ENCODE data around the gene CYB5A. TPM values are rescaled to one million over a fixed set of nuclear protein-coding genes. Genes with fewer than 3 reads are reported as not detected.

The CYB5A gene
- total RNA-seq, 4 donors from 2014 or later: 232 to 490 (median 267) TPM

DNA sequence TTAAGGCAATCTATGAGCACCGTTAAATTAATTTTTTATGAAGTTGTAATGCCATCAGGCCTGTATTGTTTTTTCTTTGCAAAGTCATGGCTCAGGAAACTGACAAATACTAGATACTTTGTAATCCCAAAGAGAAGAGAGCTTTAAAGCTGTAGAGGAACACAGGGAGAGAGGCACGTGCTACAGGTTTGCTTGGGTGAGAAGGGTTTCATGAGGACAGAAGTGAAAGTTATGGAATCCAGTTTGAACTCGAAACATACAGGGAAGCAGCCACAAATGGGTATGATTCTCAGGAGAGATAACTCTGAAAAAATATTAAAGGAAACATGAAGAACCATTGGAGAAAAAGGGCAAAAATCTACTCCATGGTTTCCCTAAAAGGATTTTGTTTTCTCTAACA is 49.8 kb downstream of the CYB5A start:
- no peak for DNase-seq (ENCODE audit: low spot score in 2 of 2)
- H3K9me3 ChIP-seq: no peaks in the 10 kb centered on the region
- no peaks in the 10 kb centered on the region for H3K36me3 ChIP-seq
- no peak overlapping the region for H3K4me3 ChIP-seq
- TF ChIP-seq, protein P1, sequence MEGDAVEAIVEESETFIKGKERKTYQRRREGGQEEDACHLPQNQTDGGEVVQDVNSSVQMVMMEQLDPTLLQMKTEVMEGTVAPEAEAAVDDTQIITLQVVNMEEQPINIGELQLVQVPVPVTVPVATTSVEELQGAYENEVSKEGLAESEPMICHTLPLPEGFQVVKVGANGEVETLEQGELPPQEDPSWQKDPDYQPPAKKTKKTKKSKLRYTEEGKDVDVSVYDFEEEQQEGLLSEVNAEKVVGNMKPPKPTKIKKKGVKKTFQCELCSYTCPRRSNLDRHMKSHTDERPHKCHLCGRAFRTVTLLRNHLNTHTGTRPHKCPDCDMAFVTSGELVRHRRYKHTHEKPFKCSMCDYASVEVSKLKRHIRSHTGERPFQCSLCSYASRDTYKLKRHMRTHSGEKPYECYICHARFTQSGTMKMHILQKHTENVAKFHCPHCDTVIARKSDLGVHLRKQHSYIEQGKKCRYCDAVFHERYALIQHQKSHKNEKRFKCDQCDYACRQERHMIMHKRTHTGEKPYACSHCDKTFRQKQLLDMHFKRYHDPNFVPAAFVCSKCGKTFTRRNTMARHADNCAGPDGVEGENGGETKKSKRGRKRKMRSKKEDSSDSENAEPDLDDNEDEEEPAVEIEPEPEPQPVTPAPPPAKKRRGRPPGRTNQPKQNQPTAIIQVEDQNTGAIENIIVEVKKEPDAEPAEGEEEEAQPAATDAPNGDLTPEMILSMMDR (IDR thresholded peaks at IDR 0.05): no peak
- TF ChIP-seq POLR2A (IDR thresholded peaks at IDR 0.05) (no peak), EP300 (IDR thresholded peaks at IDR 0.05) (no peak)
- H3K27me3 ChIP-seq: no peaks in the 10 kb centered on the region
- H3K27ac ChIP-seq: no peak overlapping the region
- no peaks in the 10 kb centered on the region for H3K4me1 ChIP-seq
- WGBS, 2 donors: 72 to 76% methylated on average over 3 of the region's 3 CpGs

DNA sequence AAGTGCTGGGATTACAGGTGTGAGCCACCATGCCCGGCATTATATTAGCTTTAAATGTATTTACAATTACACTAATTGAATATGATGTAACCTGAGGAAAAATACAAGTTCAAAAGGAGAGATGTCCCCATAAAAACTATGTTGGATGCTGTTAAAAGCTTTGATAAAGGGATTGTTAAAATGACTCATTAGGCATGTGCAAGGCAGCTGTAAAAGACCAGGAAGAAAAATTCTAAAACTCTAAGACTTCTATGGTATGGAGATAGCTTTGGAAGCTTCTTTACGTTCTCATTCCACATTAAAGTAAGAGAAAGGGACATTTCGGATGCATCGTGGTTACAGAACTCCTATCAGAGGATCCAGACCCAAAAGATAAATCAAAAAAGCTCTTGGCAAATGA is 50.3 kb downstream of the CYB5A start:
- WGBS, 2 donors: 91 to 92% methylated on average over 4 of the region's 4 CpGs
- TF ChIP-seq, protein P1 (IDR thresholded peaks at IDR 0.05): no peak
- TF ChIP-seq POLR2A (IDR thresholded peaks at IDR 0.05): no peak
- TF ChIP-seq EP300 (IDR thresholded peaks at IDR 0.05): no peak
- Histone ChIP-seq H3K36me3 (no peaks in the 10 kb centered on the region), H3K4me1 (peaks cover 0 to under 1% (median 0%) of the 10 kb centered on the region in 4 donors), H3K4me3 (no peak overlapping the region), H3K27ac (no peak overlapping the region), H3K27me3 (no peaks in the 10 kb centered on the region), H3K9me3 (no peaks in the 10 kb centered on the region)
- no peak for DNase-seq (ENCODE audit: low spot score in 2 of 2)

DNA sequence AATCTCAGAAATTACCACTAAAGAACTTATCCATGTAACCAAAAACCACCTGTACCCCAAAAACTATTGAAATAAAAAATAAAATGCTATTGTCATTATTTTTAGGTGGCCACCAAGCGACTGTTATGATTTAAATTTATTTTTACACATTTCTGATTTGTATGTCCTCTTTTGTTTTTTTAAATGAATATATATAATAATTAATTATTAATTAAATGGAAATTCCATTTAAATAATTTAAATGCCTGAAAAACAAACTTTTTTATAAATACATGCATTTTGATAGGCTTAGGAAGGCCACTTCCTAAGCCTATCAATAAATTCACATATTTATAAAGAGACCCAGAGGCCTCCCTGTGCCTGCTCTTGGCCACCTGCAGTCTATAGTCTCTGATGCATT is 52.2 kb downstream of the CYB5A start:
- Histone ChIP-seq H3K4me1 (peaks cover 0 to 19% (median 12%) of the 10 kb centered on the region in 4 donors), H3K27me3 (no peaks in the 10 kb centered on the region), H3K27ac (no peak overlapping the region), H3K9me3 (no peaks in the 10 kb centered on the region), H3K36me3 (no peaks in the 10 kb centered on the region), H3K4me3 (no peak overlapping the region)
- no peak for TF ChIP-seq EP300 (IDR thresholded peaks at IDR 0.05)
- TF ChIP-seq, protein P1 (IDR thresholded peaks at IDR 0.05): no peak
- no peak for TF ChIP-seq POLR2A (IDR thresholded peaks at IDR 0.05)
- no peak for DNase-seq (ENCODE audit: low spot score in 2 of 2)
- 94 to 99% methylated on average over 1 of the region's 1 CpG for WGBS, 2 donors

DNA sequence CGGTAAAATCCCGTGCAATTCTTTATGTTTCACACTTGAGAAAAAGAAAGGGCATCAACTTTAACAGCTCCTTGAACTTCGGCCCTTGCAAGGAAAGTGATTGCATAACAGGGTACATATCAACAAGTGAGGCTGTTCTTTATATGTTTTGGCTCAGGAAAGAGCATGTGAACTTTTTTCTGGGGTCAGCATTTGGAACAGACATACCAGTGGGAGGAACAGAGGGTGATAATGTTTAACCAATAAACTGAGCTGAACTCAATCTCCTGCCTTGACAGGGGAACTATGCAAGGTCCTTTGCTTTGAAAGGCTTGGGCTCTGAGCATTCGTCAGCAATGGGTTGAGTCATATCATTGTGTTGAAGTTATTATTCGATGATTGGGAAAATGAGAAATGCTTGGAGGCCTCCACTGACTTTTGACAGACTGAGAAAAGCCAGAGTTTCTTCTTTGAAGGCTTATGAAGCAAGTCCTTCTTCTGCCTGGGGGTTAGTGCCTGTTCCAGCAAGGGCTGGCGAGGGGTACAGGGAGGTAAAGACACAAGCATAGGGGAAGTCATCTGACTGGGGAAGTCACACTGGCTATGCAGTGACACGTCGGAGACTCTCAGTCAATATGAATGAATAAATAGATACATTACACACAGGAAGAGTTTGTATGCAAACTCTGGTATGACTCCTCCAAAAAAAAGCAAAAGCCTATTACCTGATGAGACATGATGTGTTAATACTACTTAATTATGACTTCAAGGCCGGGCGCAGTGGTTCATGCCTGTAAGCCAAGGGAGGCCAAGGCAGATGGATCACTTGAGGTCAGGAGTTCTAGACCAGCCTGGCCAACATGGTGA is 57.2 kb downstream of the CYB5A start:
- 33 to 42% methylated on average over 10 of the region's 10 CpGs for WGBS, 2 donors
- Histone ChIP-seq H3K4me1 (peaks cover 4 to 35% (median 15%) of the 10 kb centered on the region in 4 donors), H3K27me3 (no peaks in the 10 kb centered on the region), H3K27ac (peak overlapping the region; percentile 72 to 94 (median 84)), H3K4me3 (no peak overlapping the region), H3K36me3 (no peaks in the 10 kb centered on the region), H3K9me3 (no peaks in the 10 kb centered on the region)
- TF ChIP-seq, protein P1 (IDR thresholded peaks at IDR 0.05): no peak
- TF ChIP-seq POLR2A (IDR thresholded peaks at IDR 0.05) (no peak), EP300 (IDR thresholded peaks at IDR 0.05) (peak; percentile 36 to 96)
- peak in 1 of 2 donors; percentile 63 for DNase-seq (ENCODE audit: low spot score in 2 of 2)

DNA sequence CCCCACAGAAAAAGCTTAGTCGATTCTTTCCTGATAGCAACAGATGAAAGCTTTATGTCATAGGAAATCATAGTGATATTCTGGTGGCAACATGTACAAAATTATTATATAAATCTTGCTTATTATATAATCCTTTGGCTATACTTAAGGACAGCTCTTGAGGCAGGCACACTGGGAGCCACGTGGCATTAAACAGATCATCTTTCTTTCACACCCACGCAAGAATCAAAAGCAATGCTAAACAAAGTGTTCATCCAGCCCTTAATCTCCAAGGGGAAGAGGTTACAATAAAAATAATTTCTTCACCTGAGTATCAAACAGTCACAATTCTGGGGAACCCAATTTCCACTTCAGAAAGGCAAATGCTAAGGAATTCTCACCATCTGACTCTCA is 57.8 kb downstream of the CYB5A start:
- Histone ChIP-seq H3K4me1 (peaks cover 4 to 35% (median 15%) of the 10 kb centered on the region in 4 donors), H3K9me3 (no peaks in the 10 kb centered on the region), H3K27me3 (no peaks in the 10 kb centered on the region), H3K4me3 (no peak overlapping the region), H3K27ac (peak overlapping the region; percentile 72 to 94 (median 84)), H3K36me3 (no peaks in the 10 kb centered on the region)
- 17 to 23% methylated on average over 3 of the region's 3 CpGs for WGBS, 2 donors
- no peak for TF ChIP-seq POLR2A (IDR thresholded peaks at IDR 0.05)
- TF ChIP-seq, protein P1 (IDR thresholded peaks at IDR 0.05): no peak
- no peak for TF ChIP-seq EP300 (IDR thresholded peaks at IDR 0.05)
- DNase-seq (ENCODE audit: low spot score in 2 of 2): peak in 1 of 2 donors; percentile 33
